COLO829 (cell line): ENCODE results near the gene ITGBL1.
A peak's percentile ranks its signal among the peaks of the same experiment; 100 is the strongest.

Source experiments
- DNase-seq: peaks from one replicate; pipeline ENCODE4 v3.0.0; 2012; ENCODE audit warnings: low spot score

ITGBL1 gene

GRCh38 chr13:101450749-101451130 is 1.7 kb upstream of the ITGBL1 start:
- DNase-seq = no peak

GRCh38 chr13:101451641-101452040 is 834 bp upstream of the ITGBL1 start:
- no peak for DNase-seq

DNA sequence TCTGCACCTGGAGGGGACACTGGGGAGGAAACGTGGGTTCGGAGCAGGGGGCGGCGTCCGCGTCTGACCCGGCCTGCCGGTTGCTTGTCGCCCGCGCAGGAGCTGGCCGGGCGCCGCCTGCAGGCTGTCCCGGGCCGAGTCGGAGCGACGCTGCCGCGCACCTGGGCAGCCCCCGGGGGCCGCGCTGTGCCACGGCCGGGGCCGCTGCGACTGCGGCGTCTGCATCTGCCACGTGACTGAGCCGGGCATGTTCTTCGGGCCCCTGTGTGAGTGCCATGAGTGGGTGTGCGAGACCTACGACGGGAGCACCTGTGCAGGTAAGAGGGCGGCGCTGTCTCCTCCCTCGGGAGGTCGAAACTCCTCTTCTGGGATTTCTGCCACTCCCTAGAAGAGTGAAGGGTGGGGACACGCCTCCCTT is 1.3 kb downstream of the ITGBL1 start:
- DNase-seq = no peak

DNA sequence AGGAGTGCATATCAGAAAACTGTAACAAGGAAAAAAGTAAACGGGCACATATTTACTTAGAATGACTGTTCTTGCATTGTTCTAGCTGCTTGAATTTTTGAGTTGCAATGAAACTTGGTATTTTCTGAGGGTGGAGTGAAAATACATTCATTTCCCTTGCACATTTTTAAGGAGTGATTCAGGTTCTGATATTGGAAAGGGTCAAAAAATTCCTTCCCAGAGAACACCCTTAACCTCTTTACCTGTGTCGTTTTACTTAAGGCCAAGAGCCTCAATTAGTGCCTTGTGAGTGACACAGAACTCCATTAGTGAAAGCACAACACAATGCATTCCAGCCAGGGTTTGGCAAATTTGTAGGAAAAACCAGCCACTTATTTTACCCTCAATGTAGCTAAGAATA is 2.3 kb downstream of the ITGBL1 start:
- no peak for DNase-seq

GRCh38 chr13:101455863-101456262 is 3.4 kb downstream of the ITGBL1 start:
- peak; percentile 28 for DNase-seq

DNA sequence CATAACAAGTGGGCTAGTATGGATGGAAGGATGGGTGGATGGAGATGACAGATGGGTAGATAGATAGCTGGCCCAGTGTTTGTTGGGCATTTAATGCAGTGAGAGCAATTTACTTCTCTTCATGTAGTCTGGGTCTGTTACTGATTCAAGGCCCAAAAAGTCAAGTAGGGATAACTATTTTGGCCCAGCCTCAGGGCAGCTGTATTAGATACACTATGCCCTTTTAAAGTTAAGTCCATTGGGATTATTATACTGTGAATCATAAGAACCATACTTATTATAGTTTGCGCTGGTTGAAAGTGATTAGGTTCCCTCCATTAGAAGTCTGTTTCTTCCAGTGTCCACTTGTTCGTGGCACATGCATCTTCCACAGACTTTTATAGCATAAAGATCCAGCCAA is 4.7 kb downstream of the ITGBL1 start:
- DNase-seq = no peak

DNA sequence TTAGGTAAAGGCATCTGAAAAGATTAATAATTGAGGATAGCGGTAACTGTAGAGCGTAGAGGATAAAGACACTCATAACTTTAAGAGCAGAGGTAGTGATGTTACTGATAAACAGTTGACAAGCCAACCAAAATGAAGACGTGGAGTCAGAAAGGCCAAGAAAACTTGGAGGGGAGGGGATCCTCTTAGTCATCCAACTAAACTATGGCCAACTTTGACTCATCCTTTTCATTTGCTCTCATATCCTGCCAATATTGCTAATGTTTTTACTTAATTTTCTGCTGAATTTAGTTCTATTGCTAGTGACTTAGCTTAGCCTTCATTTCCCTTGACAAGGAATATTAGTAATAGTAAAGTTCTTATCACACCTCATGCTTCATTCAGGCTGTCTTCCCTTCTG is 13.4 kb downstream of the ITGBL1 start:
- DNase-seq = no peak

GRCh38 chr13:101467415-101467814 is 14.9 kb downstream of the ITGBL1 start:
- DNase-seq = no peak

DNA sequence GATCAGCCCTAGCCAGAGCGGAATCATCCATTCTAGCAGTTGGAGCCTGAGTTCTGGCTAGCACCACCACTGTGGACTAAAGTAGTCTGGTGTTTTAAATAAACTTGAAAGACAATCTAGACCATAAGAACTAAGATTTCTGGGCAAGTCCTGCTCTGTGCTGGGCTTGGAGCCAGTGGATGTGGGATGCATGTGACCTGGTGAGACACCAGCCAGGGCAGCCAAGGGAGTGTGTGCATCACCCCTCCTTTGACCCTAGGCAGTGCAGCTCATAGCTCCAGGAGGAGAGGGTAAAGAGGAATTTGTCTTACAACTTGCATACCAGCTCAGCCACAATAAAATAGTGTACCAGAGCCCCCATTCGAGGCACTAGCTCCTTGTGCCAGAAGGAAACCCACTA is 21.0 kb downstream of the ITGBL1 start:
- DNase-seq = no peak

DNA sequence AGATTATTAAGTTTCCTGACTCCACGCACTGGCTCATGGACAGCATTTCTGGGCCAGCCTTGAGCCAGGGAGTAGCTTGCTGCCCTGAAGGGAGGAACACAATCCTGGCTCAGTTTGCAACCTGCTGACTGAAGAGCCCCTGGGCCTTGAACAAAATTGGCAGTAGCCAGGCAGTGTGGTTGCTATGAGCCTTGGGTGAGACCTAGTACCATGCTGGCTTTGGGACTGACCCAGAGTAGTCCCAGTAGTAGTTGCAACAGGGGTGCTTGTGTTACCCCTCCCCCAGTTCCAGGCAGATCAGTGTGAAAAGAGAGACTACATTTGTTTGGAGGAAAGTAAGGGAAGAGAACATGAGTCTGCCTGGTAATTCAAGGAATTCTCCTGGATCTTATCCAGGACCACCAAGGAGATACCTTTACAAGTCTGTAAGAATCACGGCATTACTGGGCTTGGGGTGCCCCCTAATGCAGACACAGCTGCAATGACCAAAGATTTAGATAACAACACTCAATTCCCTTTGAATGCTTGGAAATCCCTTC is 22.0 kb downstream of the ITGBL1 start:
- DNase-seq = no peak

DNA sequence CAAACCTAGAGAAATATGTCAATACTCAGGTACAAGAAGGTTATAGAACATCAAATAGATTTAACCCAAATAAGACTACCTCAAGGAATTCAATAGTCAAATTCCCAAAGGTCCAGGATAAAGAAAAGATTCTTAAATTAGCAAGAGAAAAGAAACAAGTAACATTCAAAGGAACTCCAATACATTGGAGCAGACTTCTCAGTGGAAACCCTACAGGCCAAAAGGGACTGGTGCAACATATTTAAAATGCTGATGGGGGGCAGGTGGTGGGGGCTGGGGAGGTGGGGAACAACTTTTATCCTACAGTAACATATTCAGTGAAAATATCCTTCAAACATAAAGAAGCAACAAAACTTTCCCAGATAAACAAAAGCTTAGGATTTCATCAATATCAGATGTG is 23.1 kb downstream of the ITGBL1 start:
- DNase-seq = no peak

GRCh38 chr13:101481421-101481820 is 28.9 kb downstream of the ITGBL1 start:
- no peak for DNase-seq

- DNase-seq = no peak
These were observed 34.4 kb downstream of the ITGBL1 start for GRCh38 chr13:101486708-101487437.

DNA sequence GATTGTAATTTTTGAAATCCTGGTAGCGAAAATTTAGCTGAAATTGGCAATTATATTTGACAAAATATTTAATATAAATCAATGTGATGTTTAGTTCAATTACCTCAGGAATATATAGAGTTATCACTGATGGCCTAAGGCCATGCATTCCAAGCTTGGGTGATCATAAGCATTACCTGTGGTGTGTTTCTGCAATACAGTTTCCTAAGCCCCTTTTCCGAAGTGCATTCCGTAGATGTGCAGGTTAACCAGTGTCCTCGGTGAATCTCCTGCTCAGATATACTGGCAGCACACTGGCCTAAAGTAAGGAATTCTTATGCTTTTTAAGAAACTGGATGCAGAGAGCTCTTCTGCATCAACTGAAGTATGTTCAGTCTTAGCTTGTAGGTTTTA is 35.0 kb downstream of the ITGBL1 start:
- DNase-seq = no peak

- DNase-seq = no peak
These were observed 36.3 kb downstream of the ITGBL1 start for GRCh38 chr13:101488734-101489133.

GRCh38 chr13:101489643-101490405 is 37.3 kb downstream of the ITGBL1 start:
- DNase-seq = no peak

DNA sequence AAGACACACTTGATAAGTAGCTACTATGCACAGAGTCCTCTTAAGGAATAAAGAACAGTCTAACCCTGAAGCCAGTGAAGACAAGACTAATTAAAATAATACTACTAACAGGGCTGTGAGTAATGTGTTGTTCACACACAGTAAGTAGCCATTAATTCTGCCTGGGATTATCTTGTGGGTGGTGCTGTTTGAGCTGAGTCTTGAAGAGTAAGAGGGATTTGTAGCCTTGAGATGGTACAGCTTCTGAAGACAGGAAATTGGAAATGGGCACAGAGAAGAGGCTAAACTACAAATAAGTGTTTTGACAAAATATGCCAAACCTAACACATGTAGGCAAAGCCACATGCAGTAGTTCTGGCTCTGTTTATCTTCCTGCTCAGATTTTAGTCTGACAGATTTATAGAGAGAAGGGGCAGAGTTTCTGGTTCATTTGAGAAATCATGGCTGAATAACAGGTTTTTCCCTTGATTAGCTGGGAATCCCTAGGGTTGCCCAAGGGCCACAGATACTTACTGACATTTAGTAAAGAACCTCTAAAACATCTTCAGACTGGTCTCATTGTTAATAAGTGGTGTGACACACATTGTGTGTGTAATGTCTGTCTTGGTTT is 38.0 kb downstream of the ITGBL1 start:
- no peak for DNase-seq

- no peak for DNase-seq
These were observed 39.9 kb downstream of the ITGBL1 start for GRCh38 chr13:101492251-101492910.

- DNase-seq = no peak
These were observed 41.1 kb downstream of the ITGBL1 start for GRCh38 chr13:101493541-101493940.

DNA sequence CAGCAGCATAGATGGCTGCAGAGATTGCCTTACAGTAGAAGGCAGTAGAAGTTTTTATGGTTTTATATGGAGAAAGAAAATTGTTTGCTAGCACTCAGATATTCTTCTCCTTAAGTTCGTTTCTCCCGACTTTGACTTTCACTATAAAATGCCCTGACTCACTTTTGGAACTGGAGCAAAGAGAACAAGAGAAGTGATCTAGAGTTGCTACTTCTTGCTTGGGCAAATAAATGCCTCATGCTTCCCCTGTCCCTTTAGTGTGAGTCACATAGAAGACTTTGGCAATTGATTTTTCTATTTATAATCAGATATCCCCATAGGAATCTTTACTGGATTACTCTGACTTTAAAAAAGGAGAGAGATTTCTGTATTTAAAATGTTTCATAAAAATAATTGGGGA is 46.9 kb downstream of the ITGBL1 start:
- no peak for DNase-seq

- DNase-seq = no peak
These were observed 50.1 kb downstream of the ITGBL1 start for GRCh38 chr13:101502618-101503017.

DNA sequence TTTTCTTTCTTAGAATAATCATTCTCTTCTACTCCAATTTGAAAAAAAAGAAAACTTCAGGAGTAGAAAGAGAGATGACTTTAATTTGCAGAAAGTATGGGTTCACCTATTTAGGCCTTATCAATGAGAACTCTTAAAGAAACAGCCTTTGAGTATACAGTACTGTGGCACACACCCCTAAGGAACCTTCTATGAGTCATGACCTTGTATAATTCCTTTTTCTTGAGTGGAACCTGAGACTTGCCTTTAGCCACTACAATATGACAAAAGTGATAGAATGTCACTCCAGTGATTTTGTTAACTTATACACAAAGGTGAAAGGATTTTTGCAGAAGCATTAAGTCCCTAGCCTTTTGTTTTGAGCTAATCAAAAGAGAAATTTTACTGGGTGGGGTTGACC is 58.7 kb downstream of the ITGBL1 start:
- DNase-seq = no peak

DNA sequence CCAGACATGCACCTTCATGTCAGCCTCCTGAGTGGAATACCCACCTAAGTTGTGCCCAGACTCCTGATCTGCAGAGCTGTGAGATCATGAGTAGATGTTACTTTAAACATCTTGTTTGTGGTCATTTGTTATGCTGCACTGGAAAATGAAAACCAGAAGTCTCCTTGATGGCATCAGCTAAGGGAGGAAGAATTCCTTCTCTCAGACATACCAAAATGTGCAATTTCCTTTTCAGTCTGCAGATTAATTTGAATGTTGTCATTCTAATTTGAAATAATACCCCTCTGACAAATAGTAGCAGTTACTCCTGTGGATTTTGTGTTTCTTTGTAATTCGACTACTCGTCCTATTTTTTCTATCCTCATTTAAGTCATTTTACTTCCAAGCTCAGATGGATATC is 59.3 kb downstream of the ITGBL1 start:
- DNase-seq = no peak
